OCI-LY3 (cell line): ENCODE measurements around the gene BACH2.

Source experiments
- H2AFZ ChIP-seq: fragments of 200-600, 300-600 bp; shearing (Covaris generic); 2 replicates; pipeline ENCODE4 v1.6.0; 2014; ENCODE audit warnings: antibody characterized with exemption, low read depth, low read length
- H3K27ac ChIP-seq: fragments of 200-600, 300-600 bp; sonication (generic); 2 replicates; pipeline ENCODE4 v1.5.1; 2014; ENCODE audit warnings: mild to moderate bottlenecking, low read length, moderate library complexity, mixed read lengths
- H3K27me3 ChIP-seq: fragments of 200-600, 300-600 bp; sonication (generic); 2 replicates; pipeline ENCODE4 v1.6.1; 2014; ENCODE audit warnings: low read depth, low read length, mixed read lengths
- H3K36me3 ChIP-seq: fragments of 200-600, 300-600 bp; sonication (generic); replicated peaks from 2 replicates; pipeline ENCODE3; 2014; ENCODE audit warnings: low read depth, low read length, mixed read lengths
- H3K4me1 ChIP-seq: fragments of 300-600, 200-600 bp; sonication (generic); 2 replicates; pipeline ENCODE4 v1.6.1; 2014; ENCODE audit warnings: low read length, mixed read lengths
- H3K4me2 ChIP-seq: fragments of 200-600, 300-600 bp; sonication (generic); 2 replicates; pipeline ENCODE4 v1.6.1; 2014; ENCODE audit warnings: low read length, mixed read lengths
- H3K4me3 ChIP-seq: fragments of 300-600, 200-600 bp; sonication (generic); 2 replicates; pipeline ENCODE4 v1.5.1; 2014; ENCODE audit warnings: antibody characterized with exemption, mild to moderate bottlenecking, low read length, moderate library complexity
- H3K79me2 ChIP-seq: fragments of 300-600, 200-600 bp; shearing (Covaris generic); 2 replicates; pipeline ENCODE4 v1.6.1; 2014; ENCODE audit warnings: mild to moderate bottlenecking, low read length, mixed read lengths
- H3K9ac ChIP-seq: fragments of 300-600, 200-600 bp; shearing (Covaris generic); 2 replicates; pipeline ENCODE4 v1.6.0; 2014; ENCODE audit warnings: mild to moderate bottlenecking, low read length, moderate library complexity
- H3K9me3 ChIP-seq: fragments of 200-600, 300-600 bp; shearing (Covaris generic); 2 replicates; pipeline ENCODE4 v1.6.1; 2014; ENCODE audit warnings: low read length, mixed read lengths; ENCODE audit not compliant: insufficient read depth
- H4K20me1 ChIP-seq: fragments of 200-600, 300-600 bp; sonication (generic); 2 replicates; pipeline ENCODE4 v1.6.1; 2016; ENCODE audit warnings: low read length, mixed read lengths; ENCODE audit not compliant: insufficient read depth
- EZH2phosphoT487 ChIP-seq: fragments of 200-600 bp; shearing (Covaris generic); IDR thresholded peaks from 2 replicates; pipeline ENCODE4 v1.6.1; 2018; ENCODE audit warnings: antibody characterized with exemption, mixed run types, low read depth
- TF ChIP-seq, protein P1 (sequence below): fragments of 200-600, 300-600 bp; sonication (generic); IDR thresholded peaks from 2 replicates; pipeline ENCODE4 v1.5.1; 2014; ENCODE audit warnings: antibody characterized with exemption, low read length, low read depth

BACH2 gene

DNA sequence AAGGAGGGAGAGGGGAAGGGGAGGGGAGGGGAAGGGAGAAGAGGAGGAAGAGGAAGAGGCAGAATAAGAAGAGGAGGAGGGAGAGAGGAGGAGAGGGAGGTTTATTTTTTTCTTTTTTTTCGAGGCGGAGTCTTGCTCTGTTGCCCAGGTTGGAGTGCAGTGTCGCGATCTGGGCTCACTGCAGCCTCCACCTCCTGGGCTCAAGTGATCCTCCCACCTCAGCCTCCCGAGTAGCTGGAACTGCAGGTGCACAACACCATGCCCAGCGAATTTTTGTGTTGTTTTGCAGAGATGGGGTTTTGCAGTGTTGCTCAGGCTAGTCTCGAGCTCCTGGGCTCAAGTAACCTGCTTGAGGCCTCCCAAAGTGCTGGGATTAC, 408.5 kb downstream of the BACH2 start:
- H3K4me1 ChIP-seq, result no peaks in the 10 kb centered on the region
- no peak overlapping the region for H3K9ac ChIP-seq
- H3K27me3 ChIP-seq, result no peaks in the 10 kb centered on the region
- H3K27ac ChIP-seq, result no peak overlapping the region
- no peak overlapping the region for H2AFZ ChIP-seq
- H3K9me3 ChIP-seq, result no peaks in the 10 kb centered on the region
- TF ChIP-seq EZH2phosphoT487, result no peak
- TF ChIP-seq, protein P1, sequence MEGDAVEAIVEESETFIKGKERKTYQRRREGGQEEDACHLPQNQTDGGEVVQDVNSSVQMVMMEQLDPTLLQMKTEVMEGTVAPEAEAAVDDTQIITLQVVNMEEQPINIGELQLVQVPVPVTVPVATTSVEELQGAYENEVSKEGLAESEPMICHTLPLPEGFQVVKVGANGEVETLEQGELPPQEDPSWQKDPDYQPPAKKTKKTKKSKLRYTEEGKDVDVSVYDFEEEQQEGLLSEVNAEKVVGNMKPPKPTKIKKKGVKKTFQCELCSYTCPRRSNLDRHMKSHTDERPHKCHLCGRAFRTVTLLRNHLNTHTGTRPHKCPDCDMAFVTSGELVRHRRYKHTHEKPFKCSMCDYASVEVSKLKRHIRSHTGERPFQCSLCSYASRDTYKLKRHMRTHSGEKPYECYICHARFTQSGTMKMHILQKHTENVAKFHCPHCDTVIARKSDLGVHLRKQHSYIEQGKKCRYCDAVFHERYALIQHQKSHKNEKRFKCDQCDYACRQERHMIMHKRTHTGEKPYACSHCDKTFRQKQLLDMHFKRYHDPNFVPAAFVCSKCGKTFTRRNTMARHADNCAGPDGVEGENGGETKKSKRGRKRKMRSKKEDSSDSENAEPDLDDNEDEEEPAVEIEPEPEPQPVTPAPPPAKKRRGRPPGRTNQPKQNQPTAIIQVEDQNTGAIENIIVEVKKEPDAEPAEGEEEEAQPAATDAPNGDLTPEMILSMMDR, result no peak
- no peaks in the 10 kb centered on the region for H3K79me2 ChIP-seq
- no peaks in the 10 kb centered on the region for H3K36me3 ChIP-seq
- no peaks in the 10 kb centered on the region for H4K20me1 ChIP-seq
- H3K4me3 ChIP-seq, result no peak overlapping the region
- no peak overlapping the region for H3K4me2 ChIP-seq

- no peaks in the 10 kb centered on the region for H3K79me2 ChIP-seq
- H3K27me3 ChIP-seq, result no peaks in the 10 kb centered on the region
- H3K4me3 ChIP-seq, result no peak overlapping the region
- H3K9me3 ChIP-seq, result no peaks in the 10 kb centered on the region
- no peak for TF ChIP-seq EZH2phosphoT487
- TF ChIP-seq, protein P1, result no peak
- no peak overlapping the region for H3K4me2 ChIP-seq
- H4K20me1 ChIP-seq, result no peaks in the 10 kb centered on the region
- no peak overlapping the region for H2AFZ ChIP-seq
- no peak overlapping the region for H3K9ac ChIP-seq
- no peaks in the 10 kb centered on the region for H3K4me1 ChIP-seq
- H3K27ac ChIP-seq, result no peak overlapping the region
- H3K36me3 ChIP-seq, result no peaks in the 10 kb centered on the region
These were observed 409.0 kb downstream of the BACH2 start for GRCh38 chr6:89887452-89888137.

DNA sequence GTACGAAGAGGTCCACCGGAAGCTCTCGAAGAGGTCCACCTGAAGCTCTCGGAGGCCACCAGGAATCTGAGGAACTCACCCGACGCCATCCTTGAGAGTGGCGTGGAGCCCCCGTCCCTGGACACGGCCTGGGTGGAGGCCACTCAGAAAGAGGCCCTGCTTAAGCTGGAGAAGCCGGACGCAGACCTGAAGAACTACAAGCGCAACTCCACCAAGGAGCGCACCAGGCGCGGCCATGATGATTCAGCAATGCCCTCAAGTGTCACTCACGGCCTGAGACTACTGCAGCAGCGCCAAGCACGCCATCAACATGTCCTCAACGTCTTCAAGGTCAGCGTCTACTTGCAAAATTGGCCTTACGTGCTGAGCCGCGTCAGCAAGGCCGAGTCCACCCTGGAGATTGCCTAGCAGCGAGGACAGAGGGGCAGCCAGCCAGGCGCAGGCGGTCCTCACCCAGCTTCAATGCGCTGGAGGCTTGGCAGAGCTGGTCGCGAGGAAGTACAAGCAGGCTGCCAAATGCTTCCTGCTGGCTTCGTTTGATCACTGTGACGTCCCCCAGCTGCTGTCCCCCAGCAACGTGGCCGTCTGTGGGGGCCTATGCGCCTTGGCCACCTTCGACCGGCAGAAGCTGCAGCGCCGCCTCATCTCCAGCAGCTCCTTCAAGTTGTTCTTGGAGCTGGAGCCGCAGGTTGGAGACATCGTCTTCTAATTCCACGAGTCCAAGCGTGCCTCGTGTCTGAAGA, 410.1 kb downstream of the BACH2 start:
- Histone ChIP-seq H3K4me1 (no peaks in the 10 kb centered on the region), H3K27ac (no peak overlapping the region), H3K36me3 (no peaks in the 10 kb centered on the region), H3K9ac (no peak overlapping the region), H3K4me3 (no peak overlapping the region), H3K79me2 (no peaks in the 10 kb centered on the region), H2AFZ (no peak overlapping the region), H4K20me1 (no peaks in the 10 kb centered on the region), H3K4me2 (no peak overlapping the region), H3K27me3 (no peaks in the 10 kb centered on the region), H3K9me3 (no peaks in the 10 kb centered on the region)
- TF ChIP-seq EZH2phosphoT487, result no peak
- TF ChIP-seq, protein P1, result no peak
